Neural crest cell (in vitro differentiated cells): Measurements from ENCODE around the gene CYB5D1. TPM values are rescaled to one million over a fixed set of nuclear protein-coding genes. Genes with fewer than 3 reads are reported as not detected.

Experiments used
- DNase-seq: peaks from one replicate; pipeline ENCODE4 v3.0.0; 2021; ENCODE audit warnings: low read depth, mixed read lengths, low spot score
- H3K27ac Mint-ChIP-seq: one replicate; pipeline ENCODE4 v1.8.0; 2021; ENCODE audit warnings: mild to moderate bottlenecking, mixed read lengths; ENCODE audit not compliant: unreplicated experiment
- H3K27me3 Mint-ChIP-seq: 2 replicates; pipeline ENCODE4 v1.8.0; 2021; ENCODE audit warnings: low read depth, mild to moderate bottlenecking, mixed read lengths
- H3K36me3 Mint-ChIP-seq: 2 replicates; pipeline ENCODE4 v1.8.0; 2021; ENCODE audit warnings: low read depth, mild to moderate bottlenecking, mixed read lengths
- H3K4me1 Mint-ChIP-seq: 2 replicates; pipeline ENCODE4 v1.8.0; 2021; ENCODE audit warnings: mixed read lengths
- H3K4me3 Mint-ChIP-seq: one replicate; pipeline ENCODE4 v1.8.0; 2021; ENCODE audit warnings: mild to moderate bottlenecking, mixed read lengths
- H3K9me3 Mint-ChIP-seq: 2 replicates; pipeline ENCODE4 v1.8.0; 2021; ENCODE audit warnings: mixed read lengths
- total RNA-seq: library from RNA; stranded (reverse); gene quantifications from 2 replicates; pipeline ENCODE4 v1.2.1, GENCODE V29; 2021
- TF ChIP-seq, protein P1 (sequence below): fragments of 200-600 bp; sonication (generic); conservative IDR thresholded peaks from 2 replicates; pipeline ENCODE4 v1.5.0; 2021; ENCODE audit warnings: antibody characterized with exemption, mild to moderate bottlenecking

Gene CYB5D1
- total RNA-seq, 1 donor from 2014 or later: 12.7 TPM

DNA sequence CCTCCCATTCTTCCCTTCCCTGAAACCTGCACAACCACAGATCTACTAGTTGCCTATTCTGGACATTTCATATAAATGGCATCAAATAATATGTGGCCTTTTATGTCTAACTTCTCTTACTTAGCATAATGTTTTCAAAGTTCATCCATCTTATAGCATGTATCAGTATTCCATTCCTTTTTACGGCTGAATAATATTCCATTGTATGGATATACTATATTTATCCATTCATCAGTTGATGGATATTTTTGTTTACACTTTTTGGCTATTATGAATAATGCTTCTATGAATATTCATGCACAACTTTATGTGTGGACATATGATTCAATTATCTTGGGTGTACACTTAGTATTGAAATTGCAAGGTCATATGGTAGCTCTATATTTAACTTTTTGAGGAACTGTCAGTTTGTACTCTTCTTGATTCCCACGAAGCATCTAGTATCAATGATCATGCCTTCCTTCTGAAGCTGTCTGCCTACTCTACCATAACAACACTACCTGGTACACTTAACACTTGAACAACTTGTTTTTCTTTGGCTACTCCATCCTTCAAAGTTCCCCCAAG lies 18.1 kb downstream of the CYB5D1 start:
- TF ChIP-seq, protein P1, sequence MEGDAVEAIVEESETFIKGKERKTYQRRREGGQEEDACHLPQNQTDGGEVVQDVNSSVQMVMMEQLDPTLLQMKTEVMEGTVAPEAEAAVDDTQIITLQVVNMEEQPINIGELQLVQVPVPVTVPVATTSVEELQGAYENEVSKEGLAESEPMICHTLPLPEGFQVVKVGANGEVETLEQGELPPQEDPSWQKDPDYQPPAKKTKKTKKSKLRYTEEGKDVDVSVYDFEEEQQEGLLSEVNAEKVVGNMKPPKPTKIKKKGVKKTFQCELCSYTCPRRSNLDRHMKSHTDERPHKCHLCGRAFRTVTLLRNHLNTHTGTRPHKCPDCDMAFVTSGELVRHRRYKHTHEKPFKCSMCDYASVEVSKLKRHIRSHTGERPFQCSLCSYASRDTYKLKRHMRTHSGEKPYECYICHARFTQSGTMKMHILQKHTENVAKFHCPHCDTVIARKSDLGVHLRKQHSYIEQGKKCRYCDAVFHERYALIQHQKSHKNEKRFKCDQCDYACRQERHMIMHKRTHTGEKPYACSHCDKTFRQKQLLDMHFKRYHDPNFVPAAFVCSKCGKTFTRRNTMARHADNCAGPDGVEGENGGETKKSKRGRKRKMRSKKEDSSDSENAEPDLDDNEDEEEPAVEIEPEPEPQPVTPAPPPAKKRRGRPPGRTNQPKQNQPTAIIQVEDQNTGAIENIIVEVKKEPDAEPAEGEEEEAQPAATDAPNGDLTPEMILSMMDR: no peak
- no peaks in the 10 kb centered on the region for H3K9me3 Mint-ChIP-seq
- peaks cover 12% of the 10 kb centered on the region for H3K36me3 Mint-ChIP-seq
- H3K4me1 Mint-ChIP-seq: no peaks in the 10 kb centered on the region
- no peak overlapping the region for H3K27ac Mint-ChIP-seq
- no peak for DNase-seq
- no peak overlapping the region for H3K4me3 Mint-ChIP-seq
- H3K27me3 Mint-ChIP-seq: no peaks in the 10 kb centered on the region

DNA sequence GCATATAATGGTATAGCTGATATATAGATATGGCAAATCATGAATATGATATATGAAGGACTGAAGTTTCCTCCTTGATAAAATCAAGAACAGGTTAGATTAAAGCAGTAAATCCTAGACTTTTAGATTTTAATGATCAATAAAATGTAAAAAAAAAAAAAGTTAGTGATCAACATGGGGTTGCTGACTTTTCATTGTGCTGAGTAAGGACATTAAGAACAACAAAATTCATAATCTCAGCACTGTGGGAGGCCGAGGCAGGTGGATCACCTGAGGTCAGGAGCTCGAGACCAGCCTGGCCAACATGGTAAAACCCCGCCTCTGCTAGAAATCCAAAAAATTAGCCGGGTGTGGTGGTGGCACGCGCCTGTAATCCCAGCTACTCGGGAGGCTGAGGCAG lies 20.4 kb downstream of the CYB5D1 start:
- TF ChIP-seq, protein P1: no peak
- no peak overlapping the region for H3K27ac Mint-ChIP-seq
- H3K4me3 Mint-ChIP-seq: no peak overlapping the region
- H3K36me3 Mint-ChIP-seq: peaks cover 12% of the 10 kb centered on the region
- no peaks in the 10 kb centered on the region for H3K9me3 Mint-ChIP-seq
- H3K27me3 Mint-ChIP-seq: no peaks in the 10 kb centered on the region
- no peaks in the 10 kb centered on the region for H3K4me1 Mint-ChIP-seq
- DNase-seq: no peak

DNA sequence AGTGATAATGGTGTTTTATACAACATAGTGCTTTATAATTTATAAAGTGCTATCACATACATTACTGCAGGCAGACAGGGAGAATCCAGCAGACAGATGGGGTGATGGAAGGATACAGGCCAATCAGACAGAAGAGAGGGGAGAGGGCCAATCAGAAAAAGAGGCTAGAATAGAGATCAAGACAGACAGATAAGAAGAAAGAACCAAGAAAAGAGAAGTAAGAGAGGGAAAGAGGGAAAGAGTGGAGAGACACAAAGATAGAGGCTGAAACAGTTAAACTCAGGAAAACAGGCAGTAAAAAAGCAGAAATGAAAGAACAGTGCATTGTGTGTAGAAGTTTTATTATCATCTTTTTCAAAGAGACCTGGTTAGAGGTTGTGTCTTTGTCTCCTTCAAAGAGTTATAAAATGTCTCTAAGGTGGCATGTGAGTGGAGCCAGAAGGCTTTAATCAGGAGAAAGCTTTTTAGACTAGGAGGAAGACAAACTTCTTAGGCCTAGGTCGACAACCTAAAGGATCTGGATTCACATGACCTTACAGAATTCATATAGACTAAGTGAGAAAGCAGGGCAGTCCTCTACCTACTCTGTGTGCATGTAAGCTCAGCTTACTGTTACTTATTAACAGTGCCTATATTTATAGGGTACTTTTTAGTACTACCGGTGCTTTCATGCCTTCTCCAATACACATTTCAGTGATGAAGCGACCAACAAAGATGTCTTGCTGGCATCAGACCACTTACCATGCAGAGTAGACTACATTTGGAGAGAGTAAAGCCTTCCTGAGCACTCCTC lies 22.5 kb downstream of the CYB5D1 start:
- no peaks in the 10 kb centered on the region for H3K9me3 Mint-ChIP-seq
- DNase-seq: no peak
- no peaks in the 10 kb centered on the region for H3K4me1 Mint-ChIP-seq
- H3K36me3 Mint-ChIP-seq: peaks cover 9% of the 10 kb centered on the region
- TF ChIP-seq, protein P1: no peak
- H3K4me3 Mint-ChIP-seq: no peak overlapping the region
- no peak overlapping the region for H3K27ac Mint-ChIP-seq
- H3K27me3 Mint-ChIP-seq: no peaks in the 10 kb centered on the region

DNA sequence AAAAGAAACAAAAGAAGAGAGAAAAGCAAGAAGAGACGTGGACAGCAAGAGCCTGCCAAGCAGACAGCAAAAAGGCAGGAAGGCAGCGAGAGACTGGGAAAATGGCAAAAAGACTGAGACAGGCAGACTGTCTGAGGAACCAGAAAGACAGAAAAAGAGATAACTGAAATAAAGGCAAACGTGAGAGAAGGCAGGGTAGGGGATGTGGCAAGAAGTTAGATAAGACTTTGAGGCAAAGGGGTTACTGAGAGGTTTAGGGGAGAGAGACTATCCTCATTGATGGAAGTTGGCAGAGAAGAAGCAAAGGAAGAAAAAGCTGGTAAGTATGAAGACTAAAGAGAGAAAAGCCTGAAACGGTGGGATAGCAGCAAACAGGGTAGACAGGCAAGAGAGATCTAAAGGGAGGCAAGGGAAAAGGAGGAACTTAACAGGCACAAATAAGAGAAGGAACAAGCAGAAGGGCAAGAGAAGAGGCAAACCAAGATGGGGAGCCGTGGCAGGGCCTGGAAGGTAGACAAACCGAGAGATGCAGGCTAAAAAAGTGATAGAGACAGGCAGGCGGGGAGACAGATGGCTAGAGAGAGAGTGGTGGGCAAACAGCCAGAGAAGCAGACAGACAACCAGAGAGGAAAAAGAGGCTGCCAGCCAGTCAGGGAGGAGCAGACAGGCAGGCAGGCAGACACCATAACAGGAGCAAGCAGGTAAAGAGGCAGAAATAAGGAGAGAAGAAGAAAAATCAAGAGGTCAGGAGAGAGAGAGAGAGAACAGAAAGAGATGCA lies 23.7 kb downstream of the CYB5D1 start:
- Mint-ChIP-seq H3K4me1 (no peaks in the 10 kb centered on the region), H3K27ac (no peak overlapping the region), H3K27me3 (no peaks in the 10 kb centered on the region), H3K4me3 (no peak overlapping the region), H3K36me3 (peaks cover under 1% of the 10 kb centered on the region), H3K9me3 (no peaks in the 10 kb centered on the region)
- DNase-seq: no peak
- TF ChIP-seq, protein P1: no peak

DNA sequence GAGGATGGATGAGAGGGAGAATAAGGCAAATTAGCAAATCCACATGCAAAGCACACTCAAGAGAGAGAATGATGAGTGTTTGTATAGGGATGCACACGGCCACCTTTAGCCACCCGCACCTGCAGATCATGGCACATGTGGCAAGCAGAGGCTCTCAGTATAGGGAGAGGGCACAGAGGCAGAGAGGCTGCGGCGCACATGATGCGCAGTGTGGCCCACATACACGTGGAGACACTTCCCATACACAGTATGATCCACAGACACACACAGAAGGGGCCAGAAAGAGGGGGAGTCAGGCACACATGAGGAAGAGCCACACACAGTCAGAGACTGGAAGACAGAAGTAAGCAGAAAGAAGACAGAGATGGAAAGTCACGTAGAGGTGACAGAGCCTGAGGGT lies 24.3 kb downstream of the CYB5D1 start:
- Mint-ChIP-seq H3K4me3 (no peak overlapping the region), H3K9me3 (no peaks in the 10 kb centered on the region), H3K27ac (no peak overlapping the region), H3K36me3 (no peaks in the 10 kb centered on the region), H3K4me1 (no peaks in the 10 kb centered on the region), H3K27me3 (no peaks in the 10 kb centered on the region)
- no peak for DNase-seq
- TF ChIP-seq, protein P1: no peak
